HG03039 (cell line): ENCODE results near the gene TMIE.
"Not testable (repeated sequence)": the region's sequence is repeated elsewhere in the genome, so short reads cannot be mapped to it uniquely, and the experiment has no call there.

Experiments used
- ATAC-seq: cut with Tn5 transposase; IDR thresholded peaks from one replicate; pipeline ENCODE4 v1.9.1; 2021; ENCODE audit warnings: mild to moderate bottlenecking, moderate library complexity; ENCODE audit not compliant: unreplicated experiment

Gene TMIE

DNA sequence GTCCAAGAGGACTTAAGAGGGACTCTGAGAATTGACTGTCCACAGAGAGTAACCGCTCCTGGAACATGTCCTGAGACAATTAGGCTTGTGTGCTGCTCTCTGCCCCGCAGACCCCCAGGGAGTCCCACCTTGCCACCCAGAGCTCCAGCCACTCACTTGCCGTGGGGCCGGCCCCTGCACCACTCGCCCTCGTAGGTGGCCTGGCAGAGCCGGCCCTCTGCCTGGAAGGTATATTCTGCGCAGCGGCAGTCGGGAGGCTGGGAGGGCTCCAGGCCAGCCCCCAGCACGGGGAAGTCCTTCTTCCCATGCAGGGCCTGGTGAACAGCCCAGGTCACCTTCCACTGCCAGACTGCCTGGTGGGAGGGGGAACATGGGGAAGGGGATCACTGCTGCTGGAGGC lies 18.2 kb upstream of the TMIE start:
- no peak for ATAC-seq

- ATAC-seq: no peak
Observed at GRCh38 chr3:46684891-46685290, 16.3 kb upstream of the TMIE start.

DNA sequence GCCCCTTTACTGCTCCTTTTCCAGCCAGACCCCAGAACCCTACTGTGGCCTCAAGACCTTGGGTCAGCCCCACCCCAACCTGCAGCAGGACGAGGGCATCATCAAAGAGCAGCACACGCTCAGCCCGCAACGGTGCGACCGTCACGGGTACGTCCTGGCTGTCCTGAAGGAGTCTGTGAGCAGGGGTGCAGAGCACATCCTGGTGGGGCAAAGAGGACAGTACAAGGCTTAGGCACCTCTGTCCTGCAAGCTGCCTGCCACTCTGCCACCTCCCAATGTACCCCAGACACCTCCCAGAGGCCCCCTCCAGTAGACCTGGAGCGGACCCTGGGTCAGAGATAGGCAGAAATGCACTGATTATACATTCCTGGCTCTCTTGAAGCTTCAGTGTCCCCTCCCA lies 15.7 kb upstream of the TMIE start:
- no peak for ATAC-seq

GRCh38 chr3:46690798-46691197 lies 10.4 kb upstream of the TMIE start:
- ATAC-seq: no peak

DNA sequence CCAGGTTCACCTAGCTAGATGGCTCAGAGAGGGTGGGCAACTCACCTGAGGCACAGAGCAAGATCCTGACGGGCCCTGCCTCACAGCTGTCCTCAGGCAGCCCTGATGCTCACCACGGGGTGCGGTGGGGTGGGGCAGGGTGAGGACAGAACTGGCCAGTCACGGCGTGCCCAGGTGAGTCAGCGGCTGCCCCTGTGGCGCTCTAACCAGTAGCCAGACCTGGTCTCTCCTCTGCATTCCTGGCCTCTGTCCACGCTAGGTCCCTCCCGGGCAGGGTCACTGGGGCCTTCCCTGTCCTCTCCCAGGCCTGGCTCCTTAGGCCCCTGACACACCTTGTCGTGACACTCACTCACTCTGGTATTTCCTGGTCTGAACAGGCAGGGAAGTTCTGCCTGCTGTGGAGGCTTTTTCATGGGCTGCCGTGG lies 8.6 kb upstream of the TMIE start:
- ATAC-seq: no peak

- no peak for ATAC-seq
Observed at GRCh38 chr3:46693038-46693891, 7.9 kb upstream of the TMIE start, which contains the start of gene ALS2CL. Gene ALS2CL, minus strand, starts transcription at chr3:46693679. Its CDS starts 4,239 bp downstream, at chr3:46689440.

GRCh38 chr3:46693892-46694226 lies 7.3 kb upstream of the TMIE start:
- no peak for ATAC-seq

DNA sequence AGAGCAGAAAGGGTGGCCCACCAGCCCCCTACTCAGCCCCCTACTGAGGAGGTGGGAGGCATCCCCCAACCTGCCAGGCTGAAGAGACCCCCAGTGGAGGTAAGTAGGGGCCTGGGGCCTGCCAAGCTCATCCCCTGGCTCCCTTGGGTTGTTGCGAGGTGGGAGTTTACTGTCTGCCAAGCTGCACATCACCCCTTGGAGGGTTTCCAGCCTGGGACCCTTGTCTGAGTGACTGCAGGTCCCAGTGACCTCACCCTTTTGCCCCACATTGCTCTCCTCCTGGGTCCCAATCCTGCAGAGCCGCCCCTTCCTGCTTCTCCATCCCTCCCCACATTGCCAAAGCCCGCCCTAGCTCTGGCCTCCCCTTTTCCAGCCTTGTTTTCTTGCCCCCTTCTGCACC lies 6.7 kb upstream of the TMIE start:
- ATAC-seq: no peak

GRCh38 chr3:46695177-46695961 lies 5.8 kb upstream of the TMIE start:
- ATAC-seq: no peak

- no peak for ATAC-seq
Observed at GRCh38 chr3:46695962-46696894, 5.0 kb upstream of the TMIE start.

DNA sequence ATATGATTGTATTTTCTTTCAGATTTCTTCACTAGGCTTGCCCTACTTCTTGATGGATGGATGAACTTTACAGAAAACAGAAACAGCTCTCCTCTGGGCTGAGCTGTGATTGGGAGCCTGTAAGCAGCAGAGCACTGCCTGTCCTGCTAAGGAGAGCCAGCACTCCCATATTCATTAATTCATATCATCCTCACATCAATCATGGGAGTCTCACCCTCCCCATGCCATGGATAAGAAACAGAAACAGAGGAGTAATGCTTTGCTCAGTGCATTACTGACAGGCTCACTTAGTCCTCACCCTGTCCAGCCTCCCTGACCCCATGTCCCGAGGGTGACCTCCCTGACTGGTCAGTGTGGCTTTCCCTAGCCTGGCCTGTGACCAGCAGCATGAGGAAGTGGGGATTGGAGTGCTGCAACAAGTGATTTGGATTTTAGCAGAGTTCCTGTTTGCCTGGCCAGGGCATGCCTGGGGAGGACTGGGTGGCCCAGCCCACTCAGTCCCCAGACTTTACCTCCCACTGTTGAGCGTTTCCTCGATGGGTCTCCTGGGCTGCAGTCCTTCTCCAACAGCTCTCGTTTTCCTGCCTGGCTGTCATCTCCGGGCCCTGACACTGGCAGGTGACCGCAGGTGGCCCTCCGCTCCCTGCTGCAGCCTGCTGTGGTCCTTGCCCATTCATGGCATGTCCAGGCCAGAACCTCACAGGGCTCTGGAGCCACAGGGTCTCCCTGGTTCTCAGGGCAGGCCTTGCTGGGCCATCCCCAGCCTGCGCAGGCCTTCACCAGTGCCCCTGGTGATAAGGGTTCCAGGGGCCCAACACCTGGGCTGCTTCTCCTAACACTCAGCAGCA lies 1.3 kb upstream of the TMIE start:
- ATAC-seq: no peak

DNA sequence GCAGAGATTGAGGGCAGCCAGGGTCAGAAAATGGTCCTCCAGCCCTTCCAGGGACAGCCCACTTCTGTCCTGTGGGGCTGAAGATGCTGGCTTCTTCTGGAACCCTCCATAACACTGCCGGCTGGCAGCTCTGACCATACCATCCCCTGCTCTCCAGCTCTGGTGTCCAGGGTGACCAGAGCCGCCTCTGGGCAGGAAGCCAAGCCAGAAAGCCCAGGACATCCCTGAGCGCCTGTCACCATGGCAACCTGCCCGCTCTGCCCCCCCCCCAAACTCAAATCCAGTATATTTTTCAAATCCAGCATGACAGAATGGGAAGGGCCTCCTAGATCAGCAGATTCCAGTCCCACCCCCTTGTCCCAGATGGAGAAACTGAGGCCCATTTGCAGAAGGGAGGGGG lies 420 bp upstream of the TMIE start:
- no peak for ATAC-seq

- ATAC-seq: no peak
Observed at GRCh38 chr3:46702246-46703012, 1.2 kb downstream of the TMIE start.

- ATAC-seq: no peak
Observed at GRCh38 chr3:46703013-46703520, 1.9 kb downstream of the TMIE start.

- ATAC-seq: not testable (repeated sequence)
Observed at GRCh38 chr3:46704346-46704745, 3.2 kb downstream of the TMIE start.

GRCh38 chr3:46705022-46705530 lies 3.9 kb downstream of the TMIE start:
- no peak for ATAC-seq

DNA sequence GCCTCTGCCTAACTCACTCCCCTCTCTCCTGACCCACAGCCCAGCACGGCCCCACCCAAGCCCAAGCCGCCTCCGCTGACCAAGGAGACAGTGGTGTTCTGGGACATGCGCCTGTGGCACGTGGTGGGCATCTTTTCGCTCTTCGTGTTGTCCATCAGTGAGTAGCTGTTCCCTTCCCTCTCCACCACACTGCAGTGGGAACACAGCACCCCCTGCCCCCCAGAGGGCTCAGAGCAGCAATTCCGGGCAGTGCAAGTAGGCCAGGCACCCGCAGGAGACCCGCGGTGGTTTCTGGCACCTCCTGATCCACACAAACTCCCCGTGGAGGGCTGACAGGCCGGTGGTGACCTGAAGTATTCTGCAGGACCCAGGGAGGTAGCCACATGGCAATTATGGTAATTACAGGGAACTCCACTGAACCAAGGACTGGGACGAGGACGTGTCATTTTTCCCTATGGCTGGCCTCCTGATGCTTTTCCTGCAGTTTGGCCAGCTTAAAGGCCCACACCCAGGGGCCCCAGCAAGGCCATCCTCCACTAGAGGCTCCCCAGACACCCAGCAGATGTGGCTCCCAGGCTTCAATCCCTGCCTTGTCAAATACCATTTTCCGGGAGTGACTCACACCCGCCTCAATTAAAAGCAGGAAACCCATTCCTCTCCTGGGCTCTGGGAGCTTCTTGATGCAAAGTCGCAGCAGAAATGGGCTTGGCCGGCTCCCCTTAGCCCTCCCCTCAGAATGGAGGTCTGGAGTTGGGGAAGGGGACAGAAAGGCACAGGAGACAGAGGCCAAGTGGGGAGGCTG lies 4.8 kb downstream of the TMIE start:
- no peak for ATAC-seq
